Body of pancreas (tissue), 4 donors: Measurements from ENCODE around the gene MYB. TPM values are rescaled to one million over a fixed set of nuclear protein-coding genes. Genes with fewer than 3 reads are reported as not detected.
A peak's percentile ranks its signal among the peaks of the same experiment; 100 is the strongest.

Experiments
- ATAC-seq: fragments of 150-250 bp; one replicate; pipeline ENCODE4 v1.9.1; 2016
- DNase-seq, 4 donors: peaks; one replicate each; pipeline ENCODE4 v3.0.0-alpha.2; 2019
- H3K27ac ChIP-seq, 4 donors: fragments of 200-600 bp; sonication (generic); 1 replicate in 3 of 4; 2 replicates in 1 of 4; pipeline versions ENCODE4 v1.5.1 to v1.6.1; 2016 to 2019; ENCODE audit warnings: mild to moderate bottlenecking in 1 of 4, mixed read lengths in 1 of 4, moderate library complexity in 1 of 4
- H3K27me3 ChIP-seq, 2 donors: fragments of 200-600 bp; sonication (generic); one replicate each; pipeline ENCODE4 v1.6.0; 2016; ENCODE audit warnings: mild to moderate bottlenecking in 1 of 2
- H3K36me3 ChIP-seq, 2 donors: fragments of 200-600 bp; sonication (generic); replicated peaks in 1 of 2; 2 replicates each; pipeline ENCODE4 v1.5.1; 2016; ENCODE audit warnings: low read depth in 2 of 2; ENCODE audit not compliant: insufficient read depth in 1 of 2
- H3K4me1 ChIP-seq: fragments of 200-600 bp; sonication (generic); one replicate; pipeline ENCODE4 v1.6.0; 2016
- H3K4me3 ChIP-seq, 2 donors: fragments of 200-600 bp; sonication (generic); 1 replicate in 1 of 2; 2 replicates in 1 of 2; pipeline ENCODE4 v1.5.1; 2016 to 2019
- H3K9me3 ChIP-seq, 3 donors: fragments of 200-600 bp; sonication (generic); 1 replicate in 2 of 3; 2 replicates in 1 of 3; pipeline ENCODE4 v1.5.1; 2016
- POLR2A ChIP-seq, 3 donors: fragments of 450-650 bp; IDR thresholded peaks; one replicate each; pipeline ENCODE4 v1.6.1; 2016; ENCODE audit warnings: antibody characterized with exemption in 3 of 3, mild to moderate bottlenecking in 2 of 3
- WGBS, 2 donors: methylation state at CpG; one replicate each; pipeline ENCODE4 v1.1.5; 2017; 5-methylcytosine and 5-hydroxymethylcytosine counted together
- intact Hi-C: fragments of 100-400 bp; cut with DNase I; formaldehyde crosslinking; loops from one replicate; pipeline ENCODE4 v1.15.1; 2023
- total RNA-seq, 2 donors: library from RNA; depleted of rRNA; stranded (reverse); fragments of >200 nt; gene quantifications; one replicate each; pipeline ENCODE4 v1.1.0, GENCODE V29; 2016
- TF ChIP-seq, protein P1 (sequence below), 7 experiments: fragments of 450-650 bp in 4 of 7; fragments of 200-600 bp in 3 of 7; sonication (generic) in 3 of 7; IDR thresholded peaks; one replicate each; pipeline ENCODE4 v1.5.1; 2016 to 2019; ENCODE audit warnings: antibody characterized with exemption in 7 of 7

The MYB gene
- total RNA-seq, result not detected

GRCh38 chr6:135180542-135181332 lies at the start of gene MYB:
MYB (plus strand) TSS chr6:135181308; CDS start chr6:135181514, 206 bp downstream.
- intact Hi-C loops, result no loop called here
- ATAC-seq, result peak; percentile 84
- no peak within 1 kb of the TSS for H3K27ac ChIP-seq

DNA sequence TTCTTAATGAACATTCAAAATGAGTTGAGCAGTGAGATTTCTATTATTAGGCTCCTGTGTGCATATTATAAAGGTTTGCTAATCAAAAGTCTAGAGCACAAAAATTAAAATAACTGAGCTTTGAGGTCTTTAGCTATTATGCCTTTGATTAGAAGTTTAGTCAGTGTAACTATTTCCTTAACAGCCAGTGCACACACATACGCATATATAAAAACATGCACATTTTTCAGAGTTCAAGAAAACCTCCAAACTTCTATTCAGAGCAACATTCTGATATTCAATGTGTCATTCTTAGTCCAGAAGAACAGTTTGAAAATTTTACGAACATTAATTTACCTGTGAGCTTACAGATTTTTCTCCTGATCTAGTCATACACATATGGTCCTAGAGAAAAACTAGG lies 48.3 kb upstream of the MYB start:
- WGBS, 2 donors, result 81 to 85% methylated on average over 2 of the region's 2 CpGs

More at GRCh38 chr6:135180542-135181332, at the start of gene MYB:
- peak within 1 kb of the TSS in 1 of 2 donors; percentile 41 for H3K4me3 ChIP-seq
- H3K27me3 ChIP-seq, result peaks cover 0 to 20% of the 10 kb centered on the region in 2 donors
- WGBS, 2 donors, result 0% methylated on average over 15 to 58 of the region's 75 CpGs
- H3K9me3 ChIP-seq, result no peaks in the 10 kb centered on the region
- DNase-seq, result peak; percentile 45 to 64 (median 46)
- peaks cover 26% of the 10 kb centered on the region for H3K4me1 ChIP-seq
- no peaks in the 10 kb centered on the region for H3K36me3 ChIP-seq
- no peak for TF ChIP-seq POLR2A (IDR thresholded peaks at IDR 0.05)
- TF ChIP-seq, protein P1, sequence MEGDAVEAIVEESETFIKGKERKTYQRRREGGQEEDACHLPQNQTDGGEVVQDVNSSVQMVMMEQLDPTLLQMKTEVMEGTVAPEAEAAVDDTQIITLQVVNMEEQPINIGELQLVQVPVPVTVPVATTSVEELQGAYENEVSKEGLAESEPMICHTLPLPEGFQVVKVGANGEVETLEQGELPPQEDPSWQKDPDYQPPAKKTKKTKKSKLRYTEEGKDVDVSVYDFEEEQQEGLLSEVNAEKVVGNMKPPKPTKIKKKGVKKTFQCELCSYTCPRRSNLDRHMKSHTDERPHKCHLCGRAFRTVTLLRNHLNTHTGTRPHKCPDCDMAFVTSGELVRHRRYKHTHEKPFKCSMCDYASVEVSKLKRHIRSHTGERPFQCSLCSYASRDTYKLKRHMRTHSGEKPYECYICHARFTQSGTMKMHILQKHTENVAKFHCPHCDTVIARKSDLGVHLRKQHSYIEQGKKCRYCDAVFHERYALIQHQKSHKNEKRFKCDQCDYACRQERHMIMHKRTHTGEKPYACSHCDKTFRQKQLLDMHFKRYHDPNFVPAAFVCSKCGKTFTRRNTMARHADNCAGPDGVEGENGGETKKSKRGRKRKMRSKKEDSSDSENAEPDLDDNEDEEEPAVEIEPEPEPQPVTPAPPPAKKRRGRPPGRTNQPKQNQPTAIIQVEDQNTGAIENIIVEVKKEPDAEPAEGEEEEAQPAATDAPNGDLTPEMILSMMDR (IDR thresholded peaks at IDR 0.05), result peak in 4 of 7 experiments; percentile 8 to 52 (median 34)

GRCh38 chr6:135135835-135136234 lies 45.3 kb upstream of the MYB start:
- no peaks in the 10 kb centered on the region for H3K27me3 ChIP-seq
- no peak overlapping the region for H3K4me3 ChIP-seq
- no peak for ATAC-seq
- 85 to 88% methylated on average over 4 of the region's 4 CpGs for WGBS, 2 donors
- H3K36me3 ChIP-seq, result no peaks in the 10 kb centered on the region
- H3K4me1 ChIP-seq, result no peaks in the 10 kb centered on the region
- TF ChIP-seq, protein P1 (IDR thresholded peaks at IDR 0.05), result no peak
- no peak for TF ChIP-seq POLR2A (IDR thresholded peaks at IDR 0.05)
- no peak overlapping the region for H3K27ac ChIP-seq
- no peak for DNase-seq
- no peaks in the 10 kb centered on the region for H3K9me3 ChIP-seq
- intact Hi-C loops, result loop anchor here (10.0 kb wide), 1 partner anchor 289 kb away; no protein-coding TSS in a partner anchor

More for the DNA sequence above, 48.3 kb upstream of the MYB start:
- DNase-seq (no peak), ATAC-seq (no peak)
- no peaks in the 10 kb centered on the region for H3K36me3 ChIP-seq
- no peak overlapping the region for H3K4me3 ChIP-seq
- H3K27me3 ChIP-seq, result no peaks in the 10 kb centered on the region
- intact Hi-C loops, result loop anchor here (10.0 kb wide), 1 partner anchor 292 kb away; no protein-coding TSS in a partner anchor
- no peaks in the 10 kb centered on the region for H3K4me1 ChIP-seq
- H3K27ac ChIP-seq, result no peak overlapping the region
- no peak for TF ChIP-seq POLR2A (IDR thresholded peaks at IDR 0.05)
- TF ChIP-seq, protein P1 (IDR thresholded peaks at IDR 0.05), result no peak
- H3K9me3 ChIP-seq, result no peaks in the 10 kb centered on the region

- Histone ChIP-seq H3K4me1 (no peaks in the 10 kb centered on the region), H3K4me3 (no peak overlapping the region), H3K27me3 (no peaks in the 10 kb centered on the region), H3K36me3 (no peaks in the 10 kb centered on the region), H3K27ac (no peak overlapping the region), H3K9me3 (no peaks in the 10 kb centered on the region)
- intact Hi-C loops, result loop anchor here (10.0 kb wide), 1 partner anchor 287 kb away; no protein-coding TSS in a partner anchor
- DNase-seq, result no peak
- no peak for ATAC-seq
- 27 to 43% methylated on average over 1 of the region's 1 CpG for WGBS, 2 donors
- TF ChIP-seq POLR2A (IDR thresholded peaks at IDR 0.05), result no peak
- TF ChIP-seq, protein P1 (IDR thresholded peaks at IDR 0.05), result no peak
Measured at GRCh38 chr6:135137826-135138225, 43.3 kb upstream of the MYB start.
